Loucy (cell line): ENCODE data around the gene SLC39A11.

Source experiments
- EZH2phosphoT487 ChIP-seq: fragments of 200-600 bp; IDR thresholded peaks from 2 replicates; pipeline ENCODE4 v1.6.1; 2018; ENCODE audit warnings: antibody characterized with exemption, mild to moderate bottlenecking, moderate library complexity, borderline replicate concordance
- TF ChIP-seq, protein P1 (sequence below): fragments of 200-600 bp; sonication (generic); conservative IDR thresholded peaks from 2 replicates; pipeline ENCODE4 v1.5.1; 2014; ENCODE audit warnings: mild to moderate bottlenecking, antibody characterized with exemption, low read length

- TF ChIP-seq, protein P1, sequence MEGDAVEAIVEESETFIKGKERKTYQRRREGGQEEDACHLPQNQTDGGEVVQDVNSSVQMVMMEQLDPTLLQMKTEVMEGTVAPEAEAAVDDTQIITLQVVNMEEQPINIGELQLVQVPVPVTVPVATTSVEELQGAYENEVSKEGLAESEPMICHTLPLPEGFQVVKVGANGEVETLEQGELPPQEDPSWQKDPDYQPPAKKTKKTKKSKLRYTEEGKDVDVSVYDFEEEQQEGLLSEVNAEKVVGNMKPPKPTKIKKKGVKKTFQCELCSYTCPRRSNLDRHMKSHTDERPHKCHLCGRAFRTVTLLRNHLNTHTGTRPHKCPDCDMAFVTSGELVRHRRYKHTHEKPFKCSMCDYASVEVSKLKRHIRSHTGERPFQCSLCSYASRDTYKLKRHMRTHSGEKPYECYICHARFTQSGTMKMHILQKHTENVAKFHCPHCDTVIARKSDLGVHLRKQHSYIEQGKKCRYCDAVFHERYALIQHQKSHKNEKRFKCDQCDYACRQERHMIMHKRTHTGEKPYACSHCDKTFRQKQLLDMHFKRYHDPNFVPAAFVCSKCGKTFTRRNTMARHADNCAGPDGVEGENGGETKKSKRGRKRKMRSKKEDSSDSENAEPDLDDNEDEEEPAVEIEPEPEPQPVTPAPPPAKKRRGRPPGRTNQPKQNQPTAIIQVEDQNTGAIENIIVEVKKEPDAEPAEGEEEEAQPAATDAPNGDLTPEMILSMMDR, result no peak
- no peak for TF ChIP-seq EZH2phosphoT487
These were observed 94.1 kb downstream of the SLC39A11 start for GRCh38 chr17:72998343-72998742.
